GM12878 (cell line): ENCODE results near the gene CDH4. TPM values are rescaled to one million over a fixed set of nuclear protein-coding genes. Genes with fewer than 3 reads are reported as not detected.

Source experiments
- ATAC-seq: fragments of 200-7000 bp; cut with Tn5 transposase; 3 replicates; pipeline ENCODE4 v1.9.1; 2020; ENCODE audit warnings: mild to moderate bottlenecking, moderate library complexity
- BruUV-seq: library from RNA; stranded (reverse); fragments of 400-500 nt; replicated peaks from 2 replicates; lab custom pipeline; 2021; lab: Mats Ljungman, UMichigan
- CTCF ChIA-PET: fragments of 300-600 bp; sonication (Branson Sonifier 250); formaldehyde crosslinking; extraction: SDS; loops from one replicate; lab custom pipeline; 2021; ENCODE audit warnings: inconsistent platforms; lab: Yijun Ruan, JAX
- POLR2A ChIA-PET: fragments of 350-600 bp; formaldehyde crosslinking; extraction: SDS; loops from one replicate; lab custom pipeline; 2021; ENCODE audit warnings: inconsistent platforms; lab: Charles Lee
- RAD21 ChIA-PET: fragments of 300-600 bp; sonication (Branson Sonifier 250); formaldehyde crosslinking; loops from one replicate; lab custom pipeline; 2023; ENCODE audit warnings: antibody characterized with exemption; ENCODE audit not compliant: unreplicated experiment; lab: Charles Lee
- SMC1A ChIA-PET: fragments of 300-600 bp; sonication (Branson Sonifier 250); formaldehyde crosslinking; loops from one replicate; lab custom pipeline; 2023; ENCODE audit not compliant: unreplicated experiment, uncharacterized antibody; lab: Charles Lee
- DNase-seq: peaks from one replicate; pipeline ENCODE4 v3.0.0-alpha.2; 2011; ENCODE audit warnings: low read depth, low spot score
- FAIRE-seq: peaks from 3 replicates; lab custom pipeline; 2011; peaks lifted over from hg19 to GRCh38; lab: Jason Lieb, UNC
- H2AFZ ChIP-seq: 2 replicates; pipeline ENCODE4 v1.6.0; 2011; ENCODE audit warnings: low read depth, low read length, control low read depth; ENCODE audit not compliant: control insufficient read depth
- H3K27ac ChIP-seq: 2 replicates; pipeline ENCODE4 v1.5.1; 2011; ENCODE audit warnings: control low read depth; ENCODE audit not compliant: control insufficient read depth, insufficient read depth
- H3K27me3 ChIP-seq, 2 experiments: replicated peaks in 1 of 2; 2 replicates each; pipeline versions ENCODE4 v1.6.0 to v1.6.1; 2011; ENCODE audit warnings: low read length in 1 of 2; ENCODE audit not compliant: control insufficient read depth in 2 of 2, insufficient read depth in 2 of 2
- H3K36me3 ChIP-seq, 2 experiments: 2 replicates each; pipeline ENCODE4 v1.5.1; 2011; ENCODE audit warnings: low read length in 1 of 2; ENCODE audit not compliant: control insufficient read depth in 2 of 2, insufficient read depth in 2 of 2
- H3K4me1 ChIP-seq: 2 replicates; pipeline ENCODE4 v1.6.1; 2011; ENCODE audit warnings: mild to moderate bottlenecking, low read length, moderate library complexity, mixed read lengths; ENCODE audit not compliant: control insufficient read depth, insufficient read depth
- H3K4me2 ChIP-seq: 2 replicates; pipeline ENCODE4 v1.6.0; 2011; ENCODE audit warnings: control low read depth; ENCODE audit not compliant: control insufficient read depth, insufficient read depth
- H3K4me3 ChIP-seq: fragments of 200-600 bp; sonication (generic); 2 replicates; pipeline ENCODE4 v1.5.1; 2016
- H3K79me2 ChIP-seq: 2 replicates; pipeline ENCODE4 v1.6.0; 2011; ENCODE audit warnings: low read length; ENCODE audit not compliant: control insufficient read depth, insufficient read depth
- H3K9ac ChIP-seq: 2 replicates; pipeline ENCODE4 v1.8.0; 2011; ENCODE audit warnings: low read length, control low read depth, mixed read lengths; ENCODE audit not compliant: control insufficient read depth, insufficient read depth
- H3K9me3 ChIP-seq: replicated peaks from 3 replicates; pipeline ENCODE4 v1.5.1; 2011; ENCODE audit warnings: mild to moderate bottlenecking, low read length; ENCODE audit not compliant: control insufficient read depth, insufficient read depth
- H4K20me1 ChIP-seq: 2 replicates; pipeline ENCODE4 v1.6.0; 2011; ENCODE audit not compliant: control insufficient read depth, insufficient read depth
- CHD1 ChIP-seq: IDR thresholded peaks from 2 replicates; pipeline ENCODE4 v1.6.1; 2012; ENCODE audit warnings: low read depth, low read length, improper control_type of control experiment
- CHD4 ChIP-seq: fragments of 200-600 bp; sonication (generic); IDR thresholded peaks from 2 replicates; pipeline ENCODE4 v1.6.1; 2016; ENCODE audit warnings: mild to moderate bottlenecking
- MEF2A ChIP-seq: IDR thresholded peaks from 2 replicates; pipeline ENCODE4 v1.6.1; 2011; ENCODE audit warnings: low read depth, mild to moderate bottlenecking, low read length, moderate library complexity; ENCODE audit not compliant: insufficient read depth
- PKNOX1 ChIP-seq: fragments of 450-650 bp; IDR thresholded peaks from 2 replicates; pipeline ENCODE4 v1.6.1; 2016; ENCODE audit warnings: mild to moderate bottlenecking
- ZNF592 ChIP-seq: fragments of 450-650 bp; IDR thresholded peaks from 2 replicates; pipeline ENCODE4 v1.6.1; 2017; ENCODE audit warnings: mild to moderate bottlenecking, moderate library complexity
- ZSCAN29 ChIP-seq: fragments of 450-650 bp; IDR thresholded peaks from 2 replicates; pipeline ENCODE4 v1.6.1; 2017; ENCODE audit warnings: mild to moderate bottlenecking, moderate library complexity
- WGBS: methylation state at CpG from one replicate; pipeline ENCODE4 v1.1.6; 2016; ENCODE audit warnings: low lambda C conversion rate; ENCODE audit not compliant: insufficient replicate concordance, insufficient coverage; ENCODE audit errors: missing lambda C conversion rate; 5-methylcytosine and 5-hydroxymethylcytosine counted together
- in situ Hi-C: fragments of 300-500 bp; cut with MboI; formaldehyde crosslinking; loops from 9 replicates; pipeline ENCODE4 v1.14.3; 2018; ENCODE audit warnings: mixed read lengths
- intact Hi-C: fragments of 100-400 bp; cut with micrococcal nuclease; formaldehyde crosslinking; loops from one replicate; pipeline ENCODE4 v1.14.2; 2022; ENCODE audit not compliant: unreplicated experiment
- polyA plus RNA-seq, 11 experiments: library from polyadenylated mRNA; depleted of rRNA in 4 of 11; unstranded in 6 of 11; stranded (reverse) in 5 of 11; fragments of >200 nt; fragmentation: Nextera tagmentation in 4 of 11; fragmentation: Illumina TruSeq in 1 of 11; extraction: Ambion mirVana in 4 of 11; extraction: Trizol in 1 of 11; gene quantifications; 1 replicate in 1 of 11; 2 replicates in 10 of 11; pipeline versions ENCODE4 v1.2.1 to v1.2.3, GENCODE V29; 2011 to 2016; ENCODE audit warnings: inconsistent platforms in 2 of 11, missing spikeins in 2 of 11, low read depth in 1 of 11
- total RNA-seq, 4 experiments: library from RNA; depleted of rRNA in 3 of 4; stranded (reverse); fragments of >200 nt in 3 of 4; fragmentation: Illumina TruSeq in 1 of 4; extraction: Trizol in 1 of 4; gene quantifications; 2 replicates each; pipeline versions ENCODE4 v1.2.1 to v1.2.3, GENCODE V29; 2013 to 2021

The CDH4 gene
- total and polyA plus RNA-seq, 10 of the 15 experiments (the other 5 are each of a cell fraction or from before 2014, with no cell fraction given): not detected

- H4K20me1 ChIP-seq: no peaks in the 10 kb centered on the region
- RAD21 ChIA-PET: no interaction called here
- CTCF ChIA-PET: no interaction called here
- DNase-seq (no peak), FAIRE-seq (no peak), ATAC-seq (peak; percentile 48; the same call in 1 of the 3 replicates)
- no peaks in the 10 kb centered on the region for H3K27me3 ChIP-seq
- no peaks in the 10 kb centered on the region for H3K79me2 ChIP-seq
- in situ Hi-C loops: no loop called here
- no peak overlapping the region for H3K4me3 ChIP-seq
- SMC1A ChIA-PET: no interaction called here
- H3K4me1 ChIP-seq: no peaks in the 10 kb centered on the region
- no peaks in the 10 kb centered on the region for H3K36me3 ChIP-seq
- H3K9me3 ChIP-seq: no peaks in the 10 kb centered on the region
- TF ChIP-seq ZSCAN29 (no peak), MEF2A (no peak), PKNOX1 (no peak), ZNF592 (no peak), CHD1 (no peak), CHD4 (no peak)
- no peak overlapping the region for H2AFZ ChIP-seq
- no TSS peak for BruUV-seq
- no peak overlapping the region for H3K9ac ChIP-seq
- POLR2A ChIA-PET: no interaction called here
- H3K4me2 ChIP-seq: no peak overlapping the region
- WGBS: 53% methylated on average over 22 of the region's 22 CpGs
- H3K27ac ChIP-seq: no peak overlapping the region
- intact Hi-C loops: no loop called here
These were observed 707.0 kb downstream of the CDH4 start for GRCh38 chr20:61958773-61959700.
